A549 (cell line): ENCODE results near the gene TSPAN1. TPM values are rescaled to one million over a fixed set of nuclear protein-coding genes. Genes with fewer than 3 reads are reported as not detected.

Experiments used
- ATAC-seq, 2 experiments: fragments of 200-7000 bp in 1 of 2; fragments of >200 bp in 1 of 2; cut with Nextera tagmentation in 1 of 2; cut with Tn5 transposase in 1 of 2; 3 replicates each; pipeline versions ENCODE4 v1.8.0 to v1.9.1; 2018 to 2020; ENCODE audit warnings: mild to moderate bottlenecking in 1 of 2, moderate library complexity in 1 of 2
- CTCF ChIA-PET: fragments of 300-600 bp; sonication (Branson Sonifier 250); formaldehyde crosslinking; extraction: SDS; loops from one replicate; lab custom pipeline; 2021; ENCODE audit warnings: antibody characterized with exemption, inconsistent platforms; lab: Yijun Ruan, JAX
- POLR2A ChIA-PET: fragments of 350-600 bp; formaldehyde crosslinking; extraction: SDS; loops from one replicate; lab custom pipeline; 2021; ENCODE audit warnings: antibody characterized with exemption, inconsistent platforms; lab: Yijun Ruan, JAX
- DNase-seq, 2 experiments: peaks; one replicate each; pipeline versions ENCODE4 v3.0.0 to v3.0.0-alpha.2; 2011 to 2016; ENCODE audit warnings: low read depth in 1 of 2, low spot score in 1 of 2
- FAIRE-seq: peaks from 2 replicates; lab custom pipeline; 2011; peaks lifted over from hg19 to GRCh38; lab: Jason Lieb, UNC
- H3K27ac ChIP-seq, 2 experiments: fragments of >200 bp; sonication (Bioruptor Twin); formaldehyde crosslinking; 3 replicates each; pipeline ENCODE4 v1.5.1; 2016 to 2017
- H3K4me1 ChIP-seq: fragments of >200 bp; sonication (Bioruptor Twin); formaldehyde crosslinking; 3 replicates; pipeline ENCODE4 v1.6.1; 2016
- H3K4me2 ChIP-seq: fragments of >200 bp; sonication (Bioruptor Twin); formaldehyde crosslinking; 3 replicates; pipeline ENCODE4 v1.6.1; 2016
- H3K4me3 ChIP-seq: fragments of >200 bp; sonication (Bioruptor Twin); formaldehyde crosslinking; 3 replicates; pipeline ENCODE4 v1.5.1; 2016
- H3K9me3 ChIP-seq: fragments of >200 bp; sonication (Bioruptor Twin); formaldehyde crosslinking; 3 replicates; pipeline ENCODE4 v1.6.1; 2016
- CEBPB ChIP-seq, 2 experiments: fragments of >200 bp in 1 of 2; sonication (Bioruptor Twin) in 1 of 2; formaldehyde crosslinking in 1 of 2; IDR thresholded peaks; 2 replicates each; pipeline ENCODE4 v1.6.1; 2012 to 2016
- CHD2 ChIP-seq: fragments of 150-350 bp; IDR thresholded peaks from 2 replicates; pipeline ENCODE4 v1.6.1; 2014; ENCODE audit warnings: low read length; ENCODE audit not compliant: partially characterized antibody
- EHMT2 ChIP-seq: fragments of 200-600 bp; sonication (generic); IDR thresholded peaks from 2 replicates; pipeline ENCODE4 v1.6.1; 2016; ENCODE audit warnings: antibody characterized with exemption, low read depth, mild to moderate bottlenecking, moderate library complexity
- ESRRA ChIP-seq: fragments of 150-350 bp; IDR thresholded peaks from 2 replicates; pipeline ENCODE4 v1.6.1; 2014; ENCODE audit warnings: mild to moderate bottlenecking, low read length, borderline replicate concordance
- FOSB ChIP-seq: fragments of 250-450 bp; sonication (Bioruptor Pico); IDR thresholded peaks from 2 replicates; pipeline ENCODE4 v1.5.0; 2020; ENCODE audit warnings: mild to moderate bottlenecking, moderate library complexity
- FOSL2 ChIP-seq, 2 experiments: fragments of 450-650 bp in 1 of 2; fragments of >200 bp in 1 of 2; sonication (Bioruptor Twin) in 1 of 2; formaldehyde crosslinking; IDR thresholded peaks; 2 replicates each; pipeline versions ENCODE4 v1.5.0 to v1.6.1; 2016 to 2020; ENCODE audit warnings: mild to moderate bottlenecking in 1 of 2, moderate library complexity in 1 of 2
- HDAC2 ChIP-seq: fragments of 200-600 bp; sonication (generic); IDR thresholded peaks from 2 replicates; pipeline ENCODE4 v1.6.1; 2016
- HOXB5 ChIP-seq: fragments of 250-450 bp; sonication (Bioruptor Pico); IDR thresholded peaks from 2 replicates; pipeline ENCODE4 v1.5.0; 2020; ENCODE audit warnings: mild to moderate bottlenecking, moderate library complexity
- JUN ChIP-seq, 2 experiments: fragments of >200 bp; sonication (Bioruptor Twin); formaldehyde crosslinking; IDR thresholded peaks; 2 replicates in 1 of 2; 3 replicates in 1 of 2; pipeline ENCODE4 v1.6.1; 2016 to 2017
- KDM1A ChIP-seq: fragments of 200-600 bp; sonication (generic); IDR thresholded peaks from 2 replicates; pipeline ENCODE4 v1.6.1; 2016; ENCODE audit warnings: low read depth, mild to moderate bottlenecking
- KDM5A ChIP-seq: fragments of 200-600 bp; sonication (generic); IDR thresholded peaks from 2 replicates; pipeline ENCODE4 v1.6.1; 2016; ENCODE audit warnings: antibody characterized with exemption, mild to moderate bottlenecking
- POLR2A ChIP-seq: IDR thresholded peaks from 2 replicates; pipeline ENCODE4 v1.6.1; 2012; ENCODE audit warnings: mild to moderate bottlenecking, low read length
- SMC3 ChIP-seq: fragments of >200 bp; sonication (Bioruptor Twin); formaldehyde crosslinking; IDR thresholded peaks from 3 replicates; pipeline ENCODE4 v1.6.1; 2018; ENCODE audit warnings: inconsistent platforms
- ZFP36 ChIP-seq: fragments of 450-650 bp; IDR thresholded peaks from 2 replicates; pipeline ENCODE4 v1.6.1; 2014; ENCODE audit warnings: borderline replicate concordance; ENCODE audit not compliant: partially characterized antibody
- WGBS: methylation state at CpG from one replicate; pipeline ENCODE4 v1.1.6; 2017; ENCODE audit errors: missing lambda C conversion rate; 5-methylcytosine and 5-hydroxymethylcytosine counted together
- polyA plus RNA-seq, 4 experiments: library from polyadenylated mRNA; depleted of rRNA in 3 of 4; stranded (reverse); fragments of >200 nt; fragmentation: RNase III in 1 of 4; extraction: RNeasy Plus Mini Kit Qiagen cat#74134 plus additional on column Dnase treatment in 1 of 4; gene quantifications; 2 replicates in 3 of 4; 3 replicates in 1 of 4; pipeline ENCODE4 v1.2.3, GENCODE V29; 2011 to 2017
- TF ChIP-seq, protein P1 (sequence below): fragments of 450-650 bp; IDR thresholded peaks from 2 replicates; pipeline ENCODE4 v1.6.1; 2014; ENCODE audit warnings: antibody characterized with exemption
- TF ChIP-seq, protein P2 (sequence below): IDR thresholded peaks from 2 replicates; pipeline ENCODE4 v1.6.1; 2012; ENCODE audit warnings: low read depth, borderline replicate concordance
- TF ChIP-seq, protein P3 (sequence below): fragments of 250-450 bp; sonication (Bioruptor Pico); IDR thresholded peaks from 2 replicates; pipeline ENCODE4 v1.5.0; 2020; ENCODE audit warnings: low read depth, mild to moderate bottlenecking, moderate library complexity
- TF ChIP-seq, protein P4 (sequence below): fragments of >200 bp; sonication (Bioruptor Twin); formaldehyde crosslinking; IDR thresholded peaks from 3 replicates; pipeline ENCODE4 v1.6.1; 2016
- TF ChIP-seq, protein P5 (sequence below): fragments of 250-450 bp; sonication (Bioruptor Pico); IDR thresholded peaks from 2 replicates; pipeline ENCODE4 v1.5.0; 2021; ENCODE audit warnings: mild to moderate bottlenecking, moderate library complexity, borderline replicate concordance
- TF ChIP-seq, protein P6 (sequence below): fragments of >200 bp; sonication (Bioruptor Twin); formaldehyde crosslinking; IDR thresholded peaks from 2 replicates; pipeline ENCODE4 v1.6.1; 2016

Gene TSPAN1
- polyA plus RNA-seq, 2 of the 4 experiments (the other 2 are of a cell fraction) = 2.1 TPM

DNA sequence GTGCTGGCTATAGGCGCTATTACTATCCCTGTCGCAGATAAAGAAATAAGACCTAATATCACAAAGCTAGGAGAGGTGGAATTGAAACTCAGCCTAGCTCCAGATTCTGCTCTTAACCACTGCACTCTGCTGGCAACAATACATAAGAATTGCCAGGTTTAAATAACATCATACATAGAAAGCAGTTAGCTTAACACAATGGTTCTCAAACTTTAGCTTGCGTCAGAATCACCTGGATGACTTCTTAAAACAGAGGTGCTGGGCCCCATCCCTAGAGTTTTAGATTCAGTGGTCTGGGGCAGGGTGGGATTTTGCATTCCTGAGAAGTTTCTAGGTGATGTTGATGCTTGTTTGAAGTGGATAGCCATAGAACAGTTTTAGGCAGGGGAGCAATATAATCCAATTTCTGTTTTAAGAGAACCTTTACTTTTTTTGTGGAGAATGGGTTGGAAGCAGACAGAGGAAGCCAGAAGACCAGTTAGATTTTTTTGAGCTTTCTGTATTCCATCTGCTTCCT lies 24.4 kb downstream of the TSPAN1 start:
- CTCF ChIA-PET = interaction anchor here (0.6 to 2.5 kb wide), 7 partner anchors 16 to 162 kb away, joined by 3 to 14 read pairs (median 3); no protein-coding TSS in a partner anchor
- Histone ChIP-seq H3K4me2 (peak overlapping the region; percentile 88), H3K9me3 (no peaks in the 10 kb centered on the region), H3K4me1 (peaks cover 9% of the 10 kb centered on the region; the same call in 1 of the 3 replicates), H3K4me3 (peak overlapping the region; percentile 74), H3K27ac (peak overlapping the region; percentile 97 to 98; a peak in 5 of 6 replicates)
- no peak for TF ChIP-seq CEBPB (IDR thresholded peaks at IDR 0.05)
- no peak for TF ChIP-seq SMC3
- TF ChIP-seq KDM1A = no peak
- TF ChIP-seq, protein P1, sequence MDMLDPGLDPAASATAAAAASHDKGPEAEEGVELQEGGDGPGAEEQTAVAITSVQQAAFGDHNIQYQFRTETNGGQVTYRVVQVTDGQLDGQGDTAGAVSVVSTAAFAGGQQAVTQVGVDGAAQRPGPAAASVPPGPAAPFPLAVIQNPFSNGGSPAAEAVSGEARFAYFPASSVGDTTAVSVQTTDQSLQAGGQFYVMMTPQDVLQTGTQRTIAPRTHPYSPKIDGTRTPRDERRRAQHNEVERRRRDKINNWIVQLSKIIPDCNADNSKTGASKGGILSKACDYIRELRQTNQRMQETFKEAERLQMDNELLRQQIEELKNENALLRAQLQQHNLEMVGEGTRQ = no peak
- TF ChIP-seq HOXB5 = no peak
- TF ChIP-seq KDM5A = no peak
- TF ChIP-seq EHMT2 = no peak
- TF ChIP-seq FOSB (CRISPR knock-in tag) = no peak
- TF ChIP-seq HDAC2 = no peak
- ATAC-seq (no peak), FAIRE-seq (no peak), DNase-seq (no peak)
- 88% methylated on average over 3 of the region's 3 CpGs for WGBS
- POLR2A ChIA-PET = no interaction called here

DNA sequence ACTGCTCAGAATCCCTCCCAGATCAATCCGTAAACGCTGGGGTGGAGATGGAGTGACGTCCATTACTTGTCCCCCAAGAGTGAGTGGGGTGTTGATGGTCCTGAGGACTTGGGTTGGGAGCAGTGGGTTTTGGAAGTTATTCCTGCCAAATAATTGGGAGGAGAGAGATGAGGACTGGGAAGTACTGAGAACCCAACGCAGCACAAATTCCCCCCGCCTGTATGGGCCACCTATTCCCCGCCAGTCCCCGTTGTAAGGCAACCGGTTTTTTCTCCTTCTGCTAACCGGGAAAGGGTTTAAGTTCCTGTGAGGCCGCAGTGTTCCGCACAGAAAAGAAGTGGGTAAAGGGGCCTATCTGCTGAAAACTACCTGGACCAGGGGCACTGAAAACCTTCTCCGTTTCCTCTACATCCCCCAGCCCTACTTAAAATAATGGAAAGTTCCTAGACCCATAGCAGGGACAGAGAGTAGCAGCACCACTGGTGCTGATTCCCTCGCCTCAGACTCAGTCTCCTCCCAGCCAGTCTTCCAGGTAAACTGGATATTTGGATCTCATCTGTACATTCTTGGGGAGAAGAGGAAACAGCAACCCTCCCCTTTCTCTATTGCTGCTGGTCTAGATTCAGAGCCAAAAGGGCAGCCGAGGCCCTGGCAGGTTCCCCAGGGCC lies 29.0 kb downstream of the TSPAN1 start:
- FAIRE-seq (no peak), ATAC-seq (no peak), DNase-seq (no peak)
- Histone ChIP-seq H3K4me3 (no peak overlapping the region), H3K4me2 (no peak overlapping the region), H3K9me3 (no peaks in the 10 kb centered on the region), H3K4me1 (no peaks in the 10 kb centered on the region), H3K27ac (no peak overlapping the region)
- TF ChIP-seq, protein P2, sequence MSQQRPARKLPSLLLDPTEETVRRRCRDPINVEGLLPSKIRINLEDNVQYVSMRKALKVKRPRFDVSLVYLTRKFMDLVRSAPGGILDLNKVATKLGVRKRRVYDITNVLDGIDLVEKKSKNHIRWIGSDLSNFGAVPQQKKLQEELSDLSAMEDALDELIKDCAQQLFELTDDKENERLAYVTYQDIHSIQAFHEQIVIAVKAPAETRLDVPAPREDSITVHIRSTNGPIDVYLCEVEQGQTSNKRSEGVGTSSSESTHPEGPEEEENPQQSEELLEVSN = no peak
- TF ChIP-seq, protein P3, sequence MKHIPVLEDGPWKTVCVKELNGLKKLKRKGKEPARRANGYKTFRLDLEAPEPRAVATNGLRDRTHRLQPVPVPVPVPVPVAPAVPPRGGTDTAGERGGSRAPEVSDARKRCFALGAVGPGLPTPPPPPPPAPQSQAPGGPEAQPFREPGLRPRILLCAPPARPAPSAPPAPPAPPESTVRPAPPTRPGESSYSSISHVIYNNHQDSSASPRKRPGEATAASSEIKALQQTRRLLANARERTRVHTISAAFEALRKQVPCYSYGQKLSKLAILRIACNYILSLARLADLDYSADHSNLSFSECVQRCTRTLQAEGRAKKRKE = no peak
- TF ChIP-seq, protein P4, sequence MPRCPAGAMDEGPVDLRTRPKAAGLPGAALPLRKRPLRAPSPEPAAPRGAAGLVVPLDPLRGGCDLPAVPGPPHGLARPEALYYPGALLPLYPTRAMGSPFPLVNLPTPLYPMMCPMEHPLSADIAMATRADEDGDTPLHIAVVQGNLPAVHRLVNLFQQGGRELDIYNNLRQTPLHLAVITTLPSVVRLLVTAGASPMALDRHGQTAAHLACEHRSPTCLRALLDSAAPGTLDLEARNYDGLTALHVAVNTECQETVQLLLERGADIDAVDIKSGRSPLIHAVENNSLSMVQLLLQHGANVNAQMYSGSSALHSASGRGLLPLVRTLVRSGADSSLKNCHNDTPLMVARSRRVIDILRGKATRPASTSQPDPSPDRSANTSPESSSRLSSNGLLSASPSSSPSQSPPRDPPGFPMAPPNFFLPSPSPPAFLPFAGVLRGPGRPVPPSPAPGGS = no peak
- TF ChIP-seq POLR2A (no peak), FOSL2 (IDR thresholded peaks at IDR 0.05) (no peak), FOSL2 (CRISPR knock-in tag; IDR thresholded peaks at IDR 0.05) (no peak), JUN (IDR thresholded peaks at IDR 0.05) (no peak), ZFP36 (no peak), CHD2 (no peak), ESRRA (no peak)
- TF ChIP-seq, protein P5, sequence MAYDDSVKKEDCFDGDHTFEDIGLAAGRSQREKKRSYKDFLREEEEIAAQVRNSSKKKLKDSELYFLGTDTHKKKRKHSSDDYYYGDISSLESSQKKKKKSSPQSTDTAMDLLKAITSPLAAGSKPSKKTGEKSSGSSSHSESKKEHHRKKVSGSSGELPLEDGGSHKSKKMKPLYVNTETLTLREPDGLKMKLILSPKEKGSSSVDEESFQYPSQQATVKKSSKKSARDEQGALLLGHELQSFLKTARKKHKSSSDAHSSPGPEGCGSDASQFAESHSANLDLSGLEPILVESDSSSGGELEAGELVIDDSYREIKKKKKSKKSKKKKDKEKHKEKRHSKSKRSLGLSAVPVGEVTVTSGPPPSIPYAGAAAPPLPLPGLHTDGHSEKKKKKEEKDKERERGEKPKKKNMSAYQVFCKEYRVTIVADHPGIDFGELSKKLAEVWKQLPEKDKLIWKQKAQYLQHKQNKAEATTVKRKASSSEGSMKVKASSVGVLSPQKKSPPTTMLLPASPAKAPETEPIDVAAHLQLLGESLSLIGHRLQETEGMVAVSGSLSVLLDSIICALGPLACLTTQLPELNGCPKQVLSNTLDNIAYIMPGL (CRISPR knock-in tag) = no peak
- TF ChIP-seq, protein P6, sequence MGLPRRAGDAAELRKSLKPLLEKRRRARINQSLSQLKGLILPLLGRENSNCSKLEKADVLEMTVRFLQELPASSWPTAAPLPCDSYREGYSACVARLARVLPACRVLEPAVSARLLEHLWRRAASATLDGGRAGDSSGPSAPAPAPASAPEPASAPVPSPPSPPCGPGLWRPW = no peak
- CTCF ChIA-PET = interaction anchor here (1.1 to 1.5 kb wide), 2 partner anchors 12 to 20 kb away, joined by 3 to 5 read pairs; no protein-coding TSS in a partner anchor
- 91% methylated on average over 11 of the region's 14 CpGs for WGBS
- POLR2A ChIA-PET = no interaction called here
